Measurements from ENCODE around the gene ITPR1.

GRCh38 chr3:4568841-4569240, 75.7 kb downstream of the ITPR1 start:
- no peak for TF ChIP-seq ZBTB20 (tag by site-specific recombination; IDR thresholded peaks at IDR 0.05)
- TF ChIP-seq ZNF707 (tag by site-specific recombination; IDR thresholded peaks at IDR 0.05): no peak
- TF ChIP-seq PATZ1 (tag by site-specific recombination; IDR thresholded peaks at IDR 0.05): no peak
- TF ChIP-seq ZNF473 (tag by site-specific recombination; IDR thresholded peaks at IDR 0.05): no peak
- no peak for TF ChIP-seq YY1 (tag by site-specific recombination; IDR thresholded peaks at IDR 0.05)
- TF ChIP-seq ZNF639 (tag by site-specific recombination; IDR thresholded peaks at IDR 0.05): no peak
- no peak for TF ChIP-seq CTCF (tag by site-specific recombination; IDR thresholded peaks at IDR 0.05)
- TF ChIP-seq ZNF830 (tag by site-specific recombination; IDR thresholded peaks at IDR 0.05; ENCODE audit: low read depth): no peak
- no peak for TF ChIP-seq ZBTB1 (tag by site-specific recombination; IDR thresholded peaks at IDR 0.05)
- no peak for TF ChIP-seq GLIS1 (tag by site-specific recombination; IDR thresholded peaks at IDR 0.05)
- no peak for TF ChIP-seq ZNF302 (tag by site-specific recombination; IDR thresholded peaks at IDR 0.05; ENCODE audit: low read depth)
- no peak for TF ChIP-seq PBX3 (CRISPR knock-in tag; IDR thresholded peaks at IDR 0.05)
- no peak for TF ChIP-seq GLI4 (tag by site-specific recombination; IDR thresholded peaks at IDR 0.05)

All from HEK293 (cell line).